GM12891 (cell line): ENCODE results near the gene ZNF683.
"Not testable (repeated sequence)": the region's sequence is repeated elsewhere in the genome, so short reads cannot be mapped to it uniquely, and the experiment has no call there.

Experiments used
- DNase-seq: peaks from one replicate; pipeline ENCODE4 v3.0.0; 2011; ENCODE audit warnings: low spot score; ENCODE audit not compliant: insufficient read length
- FAIRE-seq: peaks from 2 replicates; lab custom pipeline; 2011; peaks lifted over from hg19 to GRCh38; lab: Jason Lieb, UNC
- PAX5 ChIP-seq: IDR thresholded peaks from 2 replicates; pipeline ENCODE4 v1.6.1; 2011; ENCODE audit warnings: low read length, moderate library complexity, mild to moderate bottlenecking; ENCODE audit not compliant: insufficient read depth, severe bottlenecking
- POLR2A ChIP-seq: IDR thresholded peaks from 2 replicates; pipeline ENCODE4 v1.6.1; 2011; ENCODE audit warnings: low read depth, low read length, control low read depth
- POLR2AphosphoS5 ChIP-seq: IDR thresholded peaks from 2 replicates; pipeline ENCODE4 v1.6.1; 2011; ENCODE audit warnings: low read depth, low read length, control low read depth
- POU2F2 ChIP-seq: IDR thresholded peaks from 2 replicates; pipeline ENCODE4 v1.6.1; 2011; ENCODE audit warnings: low read depth, mild to moderate bottlenecking, control low read depth, low read length, moderate library complexity
- SPI1 ChIP-seq: IDR thresholded peaks from 2 replicates; pipeline ENCODE4 v1.6.1; 2011; ENCODE audit warnings: low read depth, low read length, control low read depth
- TAF1 ChIP-seq: IDR thresholded peaks from 2 replicates; pipeline ENCODE4 v1.6.1; 2011; ENCODE audit warnings: low read depth, low read length, control low read depth

The ZNF683 gene

DNA sequence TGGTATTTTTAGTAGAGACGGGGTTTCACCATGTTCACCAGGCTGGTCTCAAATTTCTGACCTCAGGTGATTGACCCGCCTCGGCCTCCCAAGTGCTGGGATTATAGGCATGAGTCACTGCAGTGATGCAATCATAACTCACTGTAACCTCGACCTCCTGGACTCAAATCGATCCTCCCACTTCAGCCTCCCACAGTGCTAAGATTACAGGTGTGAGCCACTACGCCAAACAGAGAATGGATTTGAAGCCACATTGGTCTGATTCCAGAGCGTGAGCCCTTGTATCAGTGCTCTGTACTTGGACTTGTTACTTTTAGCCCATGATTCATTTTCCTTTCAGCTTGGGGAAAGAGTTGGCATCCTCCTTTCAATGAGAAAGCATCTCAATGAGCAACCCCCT lies 14.9 kb upstream of the ZNF683 start:
- DNase-seq (no peak), FAIRE-seq (no peak)
- TF ChIP-seq TAF1 (no peak), POLR2A (no peak), POLR2AphosphoS5 (no peak), POU2F2 (no peak), PAX5 (no peak), SPI1 (no peak)

DNA sequence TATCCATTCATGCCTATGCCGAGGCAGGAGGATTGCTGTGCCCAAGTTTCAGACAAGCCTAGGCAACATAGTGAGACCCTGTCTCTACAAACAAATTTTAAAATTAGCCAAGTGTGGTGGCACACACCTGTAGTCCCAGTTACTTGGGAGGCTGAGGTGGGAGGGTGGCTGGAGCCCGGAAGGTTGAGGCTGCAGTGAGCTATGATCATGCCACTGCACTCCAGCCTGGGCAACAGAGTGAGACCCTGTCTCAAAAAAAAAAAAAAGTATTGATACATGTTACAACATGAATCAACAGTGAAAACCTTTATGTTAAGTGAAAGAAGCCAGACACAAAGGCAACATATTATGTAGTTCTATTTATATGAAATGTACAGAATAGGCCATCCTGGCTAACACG lies 12.5 kb upstream of the ZNF683 start:
- FAIRE-seq, result not testable (repeated sequence)

DNA sequence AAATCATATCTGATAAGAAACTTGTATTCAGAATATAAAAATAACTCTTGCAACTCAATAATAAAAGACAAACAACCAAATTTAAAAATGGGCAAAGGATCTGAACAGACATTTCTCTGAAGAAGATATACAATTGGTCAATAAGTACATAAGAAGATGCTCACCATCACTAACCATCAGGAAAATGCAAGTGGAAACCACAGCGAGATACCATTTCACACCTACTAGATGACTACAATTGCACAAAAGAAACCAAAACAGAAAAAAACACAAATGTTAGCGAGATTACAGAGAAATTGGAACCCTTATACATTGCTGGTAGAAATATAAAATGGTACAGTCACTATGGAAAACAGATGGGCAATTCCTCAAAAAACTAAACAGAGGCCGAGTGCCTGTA lies 11.5 kb upstream of the ZNF683 start:
- no peak for FAIRE-seq
- DNase-seq, result no peak
- TF ChIP-seq POLR2AphosphoS5, result no peak
- TF ChIP-seq POLR2A, result no peak
- no peak for TF ChIP-seq SPI1

More for the DNA sequence above, 12.5 kb upstream of the ZNF683 start:
- DNase-seq, result not testable (repeated sequence)

DNA sequence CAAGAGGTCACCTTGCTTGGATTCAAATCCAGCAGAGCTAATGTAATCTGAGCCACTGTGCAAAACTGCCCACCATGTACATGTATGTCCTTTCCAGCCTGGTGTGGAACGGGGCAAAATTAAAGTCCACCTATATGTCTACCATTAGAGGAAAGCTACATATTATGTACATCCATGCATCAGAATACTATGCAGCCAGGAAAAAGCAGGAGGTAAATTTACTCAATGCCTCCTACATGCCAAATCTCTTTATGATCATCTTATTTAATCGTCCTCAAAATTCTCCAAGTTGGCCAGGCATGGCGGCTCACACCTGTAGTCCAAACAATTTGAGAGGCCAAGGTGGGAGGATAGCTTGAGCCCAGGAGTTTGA lies 6.3 kb upstream of the ZNF683 start:
- TF ChIP-seq PAX5 (no peak), POLR2A (no peak), POLR2AphosphoS5 (no peak), POU2F2 (no peak), SPI1 (no peak), TAF1 (no peak)
- FAIRE-seq (no peak), DNase-seq (no peak)

DNA sequence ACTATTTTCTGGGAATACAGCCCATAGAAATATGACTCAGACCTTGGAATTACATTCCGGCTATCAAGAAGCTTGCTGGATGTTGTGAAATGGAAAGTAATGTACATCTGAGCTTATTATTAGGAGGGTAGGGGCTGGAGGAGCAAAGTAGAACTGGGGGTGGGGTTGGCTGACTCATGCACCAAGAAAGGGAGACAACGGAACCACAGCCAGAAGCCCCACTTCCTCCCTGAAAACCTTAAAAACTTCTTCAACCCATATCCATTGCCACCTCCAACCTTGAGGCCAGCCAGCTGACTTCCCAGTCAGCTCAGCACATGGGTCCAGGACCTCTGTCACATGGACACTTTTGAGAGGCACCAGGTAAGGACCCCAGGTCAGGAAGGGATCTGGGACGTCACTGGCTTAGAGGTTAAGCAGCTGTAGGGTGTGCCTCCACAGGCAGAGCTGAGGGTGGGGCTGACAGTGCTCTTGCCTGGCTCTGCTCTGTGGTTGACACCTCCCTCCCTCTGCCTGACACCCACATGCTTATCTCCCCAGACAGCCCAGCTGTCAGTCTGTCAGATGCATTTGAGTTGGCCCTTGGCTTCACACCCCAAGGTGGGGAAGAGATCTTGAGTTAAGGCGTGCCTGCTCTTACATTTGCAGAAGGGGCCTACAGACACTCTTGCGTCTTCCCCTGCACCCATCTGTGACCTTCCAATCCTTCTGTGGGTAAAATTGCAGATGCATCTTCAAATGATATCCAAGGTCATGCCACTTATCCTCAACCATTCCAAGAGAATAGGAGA lies 5.7 kb upstream of the ZNF683 start:
- FAIRE-seq, result peak; percentile 97
- DNase-seq, result peak; percentile 70
- peak; percentile 93 for TF ChIP-seq SPI1
- no peak for TF ChIP-seq POLR2AphosphoS5
- no peak for TF ChIP-seq PAX5
- no peak for TF ChIP-seq POU2F2
- TF ChIP-seq TAF1, result no peak

DNA sequence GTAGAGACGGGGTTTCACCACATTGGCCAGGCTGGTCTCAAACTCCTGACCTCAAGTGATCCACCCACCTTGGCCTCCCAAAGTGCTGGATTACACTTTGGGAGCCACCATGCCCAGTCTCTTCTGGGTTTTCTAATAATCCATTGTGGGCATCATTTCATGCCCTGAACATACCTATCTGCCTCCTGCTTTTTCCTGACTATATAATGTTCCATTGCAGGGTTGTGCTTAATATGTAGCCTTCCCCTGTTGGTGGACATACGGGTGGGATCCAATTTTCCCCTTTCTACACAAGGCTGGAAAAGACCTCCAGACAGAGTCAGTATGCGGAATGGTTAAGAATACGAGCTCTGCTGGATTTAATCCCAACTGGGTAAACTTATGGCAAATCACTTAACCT lies 3.5 kb upstream of the ZNF683 start:
- DNase-seq (no peak), FAIRE-seq (no peak)
- TF ChIP-seq POLR2A (no peak), SPI1 (no peak), TAF1 (no peak), POU2F2 (no peak), PAX5 (no peak), POLR2AphosphoS5 (no peak)

DNA sequence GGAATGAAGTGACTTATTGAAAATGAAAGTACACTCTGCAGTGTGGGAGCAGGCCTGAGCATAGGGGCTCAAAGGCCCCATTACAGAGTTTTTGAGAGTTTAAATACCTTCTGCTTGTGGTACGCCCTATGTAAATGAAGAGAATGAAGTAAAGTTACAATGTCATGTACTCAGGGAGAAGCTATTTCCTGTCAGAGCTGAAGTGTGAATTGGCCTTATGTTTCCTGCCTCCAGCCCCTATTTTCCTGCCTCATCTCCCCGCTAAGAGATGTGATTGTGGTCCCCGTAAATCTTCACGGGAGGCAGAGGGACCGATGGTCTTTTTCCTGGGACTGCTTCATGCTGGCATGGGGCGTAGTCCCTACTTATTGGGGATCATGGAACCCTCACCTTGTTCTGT lies 2.5 kb upstream of the ZNF683 start:
- FAIRE-seq, result peak; percentile 84

DNA sequence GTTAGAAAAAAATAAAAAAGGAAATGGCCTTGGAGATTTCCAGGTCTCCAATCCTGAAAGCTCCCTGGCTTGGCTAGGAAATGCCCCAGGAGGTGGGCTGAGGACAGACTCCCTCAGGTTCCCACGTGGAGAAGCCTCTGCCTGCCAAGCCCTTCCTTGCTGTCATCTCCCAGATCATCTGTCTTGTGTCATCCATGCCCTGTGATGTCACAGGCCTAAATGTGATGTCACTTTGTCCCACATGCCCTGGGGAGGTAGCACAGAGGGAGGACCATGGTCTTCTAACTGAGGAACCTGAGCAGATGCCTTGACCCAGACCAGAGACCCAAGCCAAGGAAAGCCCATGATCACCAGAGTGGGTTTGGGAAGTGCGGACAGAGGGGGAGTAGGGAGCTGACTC lies 1.8 kb upstream of the ZNF683 start:
- DNase-seq, result not testable (repeated sequence)
- peak; percentile 92 for FAIRE-seq

More for the DNA sequence above, 2.5 kb upstream of the ZNF683 start:
- TF ChIP-seq SPI1 (no peak), POLR2A (no peak), TAF1 (no peak), POLR2AphosphoS5 (no peak), POU2F2 (no peak), PAX5 (no peak)
- no peak for DNase-seq

DNA sequence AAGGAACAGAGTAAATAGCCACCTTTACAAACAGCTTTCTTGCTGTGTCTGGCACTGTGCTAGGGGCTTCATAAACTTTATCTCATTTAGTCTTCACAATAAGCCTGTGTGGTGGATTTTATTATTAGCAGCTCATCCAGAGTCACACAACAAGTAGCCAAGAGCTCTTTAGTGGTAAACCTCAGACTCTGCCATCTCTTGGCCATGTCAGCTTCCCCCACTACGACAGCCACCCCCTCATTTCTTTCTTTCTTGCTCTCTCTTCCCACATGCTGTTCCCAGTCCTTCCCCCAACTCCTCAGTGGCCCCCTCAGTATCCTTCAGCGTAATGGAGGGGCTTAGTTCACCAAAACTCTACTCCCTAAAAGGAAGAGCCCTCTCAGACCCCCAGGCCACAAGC lies 1.2 kb upstream of the ZNF683 start:
- no peak for TF ChIP-seq PAX5
- TF ChIP-seq SPI1, result no peak
- no peak for TF ChIP-seq TAF1
- no peak for TF ChIP-seq POLR2AphosphoS5
- no peak for TF ChIP-seq POLR2A
- no peak for TF ChIP-seq POU2F2
- peak; percentile 38 for FAIRE-seq
- no peak for DNase-seq

DNA sequence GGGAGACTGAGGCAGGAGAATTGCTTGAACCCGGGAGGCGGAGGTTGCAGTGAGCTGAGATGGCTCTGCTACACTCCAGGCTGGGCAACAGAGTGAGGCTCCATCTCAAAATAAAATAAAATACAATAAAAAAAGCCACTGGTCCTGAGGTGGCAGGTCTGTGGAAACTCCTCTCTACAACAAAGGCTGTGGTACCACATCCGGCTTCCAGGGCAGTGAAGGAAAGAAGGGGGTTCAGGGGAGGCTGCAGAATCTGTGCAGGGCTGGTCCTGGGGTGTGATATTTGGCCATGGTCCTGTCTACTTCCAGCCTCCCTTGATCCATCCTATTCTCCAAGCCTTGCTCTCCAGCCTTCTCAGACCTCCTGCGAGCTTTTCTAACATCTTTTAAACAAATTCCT lies 731 bp upstream of the ZNF683 start:
- FAIRE-seq (no peak), DNase-seq (no peak)
- no peak for TF ChIP-seq SPI1
- no peak for TF ChIP-seq POLR2AphosphoS5
- TF ChIP-seq POU2F2, result no peak
- TF ChIP-seq TAF1, result no peak
- TF ChIP-seq POLR2A, result no peak
- no peak for TF ChIP-seq PAX5

DNA sequence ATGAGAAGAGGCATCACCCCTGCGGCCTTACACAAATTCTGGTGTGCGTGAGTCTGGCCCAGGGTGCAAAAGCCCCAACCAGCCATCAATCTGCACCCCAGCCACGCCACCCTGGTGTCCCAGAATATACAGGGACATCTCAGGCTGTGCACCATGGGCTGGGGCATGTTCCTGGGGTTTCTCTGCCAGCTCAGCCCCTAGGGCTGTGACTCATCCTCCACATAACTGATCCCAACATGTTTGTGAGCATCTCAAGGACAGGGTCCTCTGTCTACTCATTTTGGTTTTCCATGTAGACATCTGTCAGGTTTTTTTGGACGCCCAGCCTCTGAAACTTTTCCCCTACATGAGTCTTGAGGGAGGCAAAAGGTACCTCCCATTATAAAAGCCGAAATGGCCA lies 511 bp downstream of the ZNF683 start:
- no peak for DNase-seq
- no peak for TF ChIP-seq SPI1
- TF ChIP-seq POU2F2, result no peak
- TF ChIP-seq POLR2AphosphoS5, result no peak
- TF ChIP-seq TAF1, result no peak
- no peak for TF ChIP-seq PAX5
- no peak for TF ChIP-seq POLR2A
- no peak for FAIRE-seq
